ENCODE measurements around the gene NDST4.

NDST4 gene

GRCh38 chr4:114921191-114921590, 192.2 kb downstream of the NDST4 start:
- FAIRE-seq (no peak), DNase-seq (ENCODE audit: low spot score) (no peak)

- no peak for DNase-seq (ENCODE audit: low spot score)
- no peak for FAIRE-seq
Observed at GRCh38 chr4:114911111-114911510, 202.3 kb downstream of the NDST4 start.

- FAIRE-seq = no peak
- DNase-seq (ENCODE audit: low spot score) = no peak
Observed at GRCh38 chr4:114907568-114907967, 205.9 kb downstream of the NDST4 start.

- FAIRE-seq (no peak), DNase-seq (ENCODE audit: low spot score) (no peak)
Observed at GRCh38 chr4:114905017-114905416, 208.4 kb downstream of the NDST4 start.

- DNase-seq (ENCODE audit: low spot score) = no peak
- FAIRE-seq = no peak
Observed at GRCh38 chr4:114900934-114901333, 212.5 kb downstream of the NDST4 start.

GRCh38 chr4:114890773-114891172, 222.6 kb downstream of the NDST4 start:
- DNase-seq (ENCODE audit: low spot score) (no peak), FAIRE-seq (no peak)

GRCh38 chr4:114886761-114887160, 226.7 kb downstream of the NDST4 start:
- DNase-seq (ENCODE audit: low spot score) (no peak), FAIRE-seq (no peak)

- DNase-seq (ENCODE audit: low spot score) (no peak), FAIRE-seq (no peak)
Observed at GRCh38 chr4:114883641-114884040, 229.8 kb downstream of the NDST4 start.

GRCh38 chr4:114879916-114880669, 233.3 kb downstream of the NDST4 start:
- no peak for DNase-seq (ENCODE audit: low spot score)
- FAIRE-seq = no peak

- DNase-seq (ENCODE audit: low spot score) (no peak), FAIRE-seq (no peak)
Observed at GRCh38 chr4:114875630-114876029, 237.8 kb downstream of the NDST4 start.

GRCh38 chr4:114874321-114874720, 239.1 kb downstream of the NDST4 start:
- no peak for DNase-seq (ENCODE audit: low spot score)
- FAIRE-seq = no peak

GRCh38 chr4:114870987-114871386, 242.4 kb downstream of the NDST4 start:
- DNase-seq (ENCODE audit: low spot score) = no peak

GRCh38 chr4:114866901-114867670, 246.3 kb downstream of the NDST4 start:
- no peak for FAIRE-seq
- no peak for DNase-seq (ENCODE audit: low spot score)

More at GRCh38 chr4:114870987-114871386, 242.4 kb downstream of the NDST4 start:
- no peak for FAIRE-seq

- no peak for FAIRE-seq
Observed at GRCh38 chr4:114864060-114864459, 249.4 kb downstream of the NDST4 start.

GRCh38 chr4:114860786-114861185, 252.6 kb downstream of the NDST4 start:
- no peak for DNase-seq (ENCODE audit: low spot score)
- FAIRE-seq = no peak

More at GRCh38 chr4:114864060-114864459, 249.4 kb downstream of the NDST4 start:
- DNase-seq (ENCODE audit: low spot score) = no peak

- DNase-seq (ENCODE audit: low spot score) (no peak), FAIRE-seq (no peak)
Observed at GRCh38 chr4:114857831-114858230, 255.6 kb downstream of the NDST4 start.

GRCh38 chr4:114839986-114840385, 273.4 kb downstream of the NDST4 start:
- DNase-seq (ENCODE audit: low spot score) (no peak), FAIRE-seq (no peak)

GRCh38 chr4:114830628-114831027, 282.8 kb downstream of the NDST4 start:
- no peak for DNase-seq (ENCODE audit: low spot score)
- no peak for FAIRE-seq

GRCh38 chr4:114827651-114828050, 285.8 kb downstream of the NDST4 start:
- no peak for DNase-seq (ENCODE audit: low spot score)
- FAIRE-seq = no peak

- DNase-seq (ENCODE audit: low spot score) = no peak
- FAIRE-seq = no peak
Observed at GRCh38 chr4:114815760-114816159, 297.7 kb downstream of the NDST4 start.

- DNase-seq (ENCODE audit: low spot score) (no peak), FAIRE-seq (no peak)
Observed at GRCh38 chr4:114813961-114814360, 299.5 kb downstream of the NDST4 start.

GRCh38 chr4:114811564-114812301, 301.7 kb downstream of the NDST4 start:
- no peak for FAIRE-seq

More at GRCh38 chr4:114811564-114812301, 301.7 kb downstream of the NDST4 start:
- no peak for DNase-seq (ENCODE audit: low spot score)

Data from RCC 7860 (cell line).